SH-SY5Y (cell line): ENCODE data around the gene VAPA.

Experiments
- GATA2 ChIP-seq: IDR thresholded peaks from 2 replicates; pipeline ENCODE4 v1.6.1; 2011; ENCODE audit warnings: mild to moderate bottlenecking, low read depth, low read length
- GATA3 ChIP-seq: IDR thresholded peaks from 2 replicates; pipeline ENCODE4 v1.6.1; 2011; ENCODE audit warnings: low read depth, mild to moderate bottlenecking, low read length, moderate library complexity

DNA sequence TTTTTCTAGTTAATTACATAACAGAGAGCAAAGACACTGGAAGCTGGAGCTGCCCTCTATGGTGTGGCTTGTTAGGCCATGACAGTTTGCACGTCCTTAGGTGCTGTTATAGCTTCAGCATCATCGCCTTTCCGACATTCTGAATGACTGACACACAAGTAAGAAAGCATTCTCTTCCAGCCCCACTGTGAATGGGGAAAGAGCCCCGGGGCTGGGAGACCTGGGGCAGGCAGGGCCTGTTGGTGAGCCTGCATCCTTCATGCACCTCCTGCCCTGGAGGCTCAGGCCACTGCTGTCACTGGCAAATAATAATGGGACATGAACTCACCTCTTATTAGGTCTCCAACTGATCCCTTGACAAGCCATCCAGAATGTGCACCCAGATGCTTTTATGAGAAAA is 71.8 kb downstream of the VAPA start:
- TF ChIP-seq GATA2 (no peak), GATA3 (no peak)
